ENCODE results near the gene CLTA. TPM values are rescaled to one million over a fixed set of nuclear protein-coding genes. Genes with fewer than 3 reads are reported as not detected.

Gene CLTA
- total RNA-seq, 2 experiments from 2014 or later, result 150 to 171 TPM

DNA sequence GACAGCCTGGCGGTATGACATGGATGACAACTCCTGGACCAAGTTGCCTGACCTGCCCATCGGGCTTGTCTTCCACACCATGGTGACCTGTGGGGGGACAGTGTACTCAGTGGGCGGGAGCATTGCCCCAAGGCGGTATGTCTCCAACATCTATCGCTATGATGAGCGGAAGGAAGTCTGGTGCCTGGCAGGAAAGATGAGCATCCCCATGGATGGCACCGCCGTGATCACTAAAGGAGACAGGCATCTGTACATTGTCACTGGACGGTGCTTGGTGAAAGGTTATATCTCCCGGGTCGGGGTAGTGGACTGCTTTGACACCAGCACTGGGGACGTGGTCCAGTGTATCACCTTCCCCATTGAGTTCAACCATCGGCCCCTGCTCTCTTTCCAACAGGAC is 20.2 kb upstream of the CLTA start:
- ChIA-PET POLR2A (no interaction called here), CTCF (ENCODE audit: unreplicated experiment) (no interaction called here)
- no peak overlapping the region for H3K27ac ChIP-seq (ENCODE audit: low read depth, low read length, poor library complexity, severe bottlenecking)
- intact Hi-C loops (cut with micrococcal nuclease; ENCODE audit: unreplicated experiment), result no loop called here
- no peak overlapping the region for H3K4me3 ChIP-seq (ENCODE audit: low read depth, low read length, poor library complexity, severe bottlenecking)
- no peaks in the 10 kb centered on the region for H3K9me3 ChIP-seq (ENCODE audit: low read length)
- H3K4me1 ChIP-seq (ENCODE audit: insufficient read depth, low read length, poor library complexity, severe bottlenecking), result peaks cover 3% of the 10 kb centered on the region
- H3K79me2 ChIP-seq (ENCODE audit: insufficient read depth, low read depth, low read length), result no peaks in the 10 kb centered on the region
- H3K36me3 ChIP-seq (ENCODE audit: insufficient read depth, low read length), result no peaks in the 10 kb centered on the region
- H4K20me1 ChIP-seq (ENCODE audit: insufficient read depth, low read length), result no peaks in the 10 kb centered on the region
- H3K9me2 ChIP-seq (ENCODE audit: insufficient read depth, low read length), result no peaks in the 10 kb centered on the region
- no TSS peak for BruUV-seq (replicated peaks)
- DNase-seq (ENCODE audit: low spot score), result no peak
- H3K4me2 ChIP-seq (ENCODE audit: low read length), result no peak overlapping the region
- TF ChIP-seq EZH2phosphoT487 (IDR thresholded peaks at IDR 0.05; ENCODE audit: borderline replicate concordance, low read depth, low read length), result no peak
- TF ChIP-seq CTCF (conservative IDR thresholded peaks at IDR 0.05; ENCODE audit: low read length), result no peak
- no peak overlapping the region for H2AFZ ChIP-seq (ENCODE audit: low read length)

DNA sequence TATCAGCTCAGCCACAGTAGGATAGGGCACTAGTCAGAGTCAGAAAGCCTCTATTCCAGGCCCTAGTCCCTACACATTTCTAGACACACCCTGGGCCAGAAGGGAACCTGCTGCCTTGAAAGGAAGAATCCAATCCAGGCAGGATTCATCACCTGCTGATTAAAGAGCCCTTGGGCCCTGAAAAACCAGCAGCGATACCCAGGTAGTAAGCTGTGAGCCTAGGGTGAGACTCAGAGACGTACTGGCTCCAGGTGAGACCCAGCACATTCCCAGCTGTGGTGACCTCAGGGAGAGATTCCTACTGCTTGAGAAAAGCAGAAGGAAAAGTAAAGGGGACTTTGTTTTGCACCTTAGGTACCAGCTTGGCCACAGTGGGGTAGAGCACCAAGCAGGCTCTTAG is 16.9 kb upstream of the CLTA start:
- H3K9me3 ChIP-seq (ENCODE audit: low read length), result no peaks in the 10 kb centered on the region
- H3K4me1 ChIP-seq (ENCODE audit: insufficient read depth, low read length, poor library complexity, severe bottlenecking), result no peaks in the 10 kb centered on the region
- DNase-seq (ENCODE audit: low spot score), result no peak
- H3K36me3 ChIP-seq (ENCODE audit: insufficient read depth, low read length), result no peaks in the 10 kb centered on the region
- BruUV-seq (replicated peaks), result no TSS peak
- TF ChIP-seq EZH2phosphoT487 (IDR thresholded peaks at IDR 0.05; ENCODE audit: borderline replicate concordance, low read depth, low read length), result no peak
- TF ChIP-seq CTCF (conservative IDR thresholded peaks at IDR 0.05; ENCODE audit: low read length), result no peak
- H3K79me2 ChIP-seq (ENCODE audit: insufficient read depth, low read depth, low read length), result no peaks in the 10 kb centered on the region
- POLR2A ChIA-PET, result no interaction called here
- no peak overlapping the region for H3K4me3 ChIP-seq (ENCODE audit: low read depth, low read length, poor library complexity, severe bottlenecking)
- H3K4me2 ChIP-seq (ENCODE audit: low read length), result no peak overlapping the region
- CTCF ChIA-PET (ENCODE audit: unreplicated experiment), result no interaction called here
- no peaks in the 10 kb centered on the region for H3K9me2 ChIP-seq (ENCODE audit: insufficient read depth, low read length)
- H4K20me1 ChIP-seq (ENCODE audit: insufficient read depth, low read length), result no peaks in the 10 kb centered on the region
- no peak overlapping the region for H3K27ac ChIP-seq (ENCODE audit: low read depth, low read length, poor library complexity, severe bottlenecking)
- intact Hi-C loops (cut with micrococcal nuclease; ENCODE audit: unreplicated experiment), result no loop called here
- H2AFZ ChIP-seq (ENCODE audit: low read length), result no peak overlapping the region

DNA sequence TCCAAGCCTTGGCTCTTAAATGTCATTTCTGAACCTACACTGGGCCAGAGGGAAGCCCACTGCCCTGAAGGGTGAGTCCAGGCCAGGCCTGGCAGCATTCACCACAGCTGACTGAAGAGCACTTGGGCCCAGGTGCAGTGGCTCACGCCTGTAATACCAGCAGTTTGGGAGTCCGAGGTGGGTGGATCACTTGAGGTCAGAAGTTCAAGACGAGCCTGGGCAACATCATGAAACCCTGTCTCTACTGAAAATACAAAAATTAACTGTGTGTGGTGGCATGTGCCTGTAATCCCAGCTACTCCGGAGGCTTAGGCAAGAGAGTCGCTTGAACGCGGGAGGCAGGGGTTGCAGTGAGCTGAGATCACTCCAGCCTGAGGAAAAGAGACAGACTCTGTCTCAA is 16.4 kb upstream of the CLTA start:
- no peaks in the 10 kb centered on the region for H3K36me3 ChIP-seq (ENCODE audit: insufficient read depth, low read length)
- no peaks in the 10 kb centered on the region for H3K79me2 ChIP-seq (ENCODE audit: insufficient read depth, low read depth, low read length)
- POLR2A ChIA-PET, result no interaction called here
- TF ChIP-seq CTCF (conservative IDR thresholded peaks at IDR 0.05; ENCODE audit: low read length) (no peak), EZH2phosphoT487 (IDR thresholded peaks at IDR 0.05; ENCODE audit: borderline replicate concordance, low read depth, low read length) (no peak)
- no peak for DNase-seq (ENCODE audit: low spot score)
- H3K4me3 ChIP-seq (ENCODE audit: low read depth, low read length, poor library complexity, severe bottlenecking), result no peak overlapping the region
- H3K4me1 ChIP-seq (ENCODE audit: insufficient read depth, low read length, poor library complexity, severe bottlenecking), result no peaks in the 10 kb centered on the region
- intact Hi-C loops (cut with micrococcal nuclease; ENCODE audit: unreplicated experiment), result no loop called here
- no peak overlapping the region for H3K4me2 ChIP-seq (ENCODE audit: low read length)
- no peaks in the 10 kb centered on the region for H4K20me1 ChIP-seq (ENCODE audit: insufficient read depth, low read length)
- no TSS peak for BruUV-seq (replicated peaks)
- CTCF ChIA-PET (ENCODE audit: unreplicated experiment), result no interaction called here
- H3K27ac ChIP-seq (ENCODE audit: low read depth, low read length, poor library complexity, severe bottlenecking), result no peak overlapping the region
- no peak overlapping the region for H2AFZ ChIP-seq (ENCODE audit: low read length)
- H3K9me3 ChIP-seq (ENCODE audit: low read length), result no peaks in the 10 kb centered on the region
- H3K9me2 ChIP-seq (ENCODE audit: insufficient read depth, low read length), result no peaks in the 10 kb centered on the region
